IPS DF 19.7 (cell line): Measurements from ENCODE around the gene ECSIT.

Experiments
- DNase-seq: peaks from one replicate; pipeline ENCODE4 v3.0.0-alpha.2; 2013; ENCODE audit warnings: low read depth, low spot score

ECSIT gene

DNA sequence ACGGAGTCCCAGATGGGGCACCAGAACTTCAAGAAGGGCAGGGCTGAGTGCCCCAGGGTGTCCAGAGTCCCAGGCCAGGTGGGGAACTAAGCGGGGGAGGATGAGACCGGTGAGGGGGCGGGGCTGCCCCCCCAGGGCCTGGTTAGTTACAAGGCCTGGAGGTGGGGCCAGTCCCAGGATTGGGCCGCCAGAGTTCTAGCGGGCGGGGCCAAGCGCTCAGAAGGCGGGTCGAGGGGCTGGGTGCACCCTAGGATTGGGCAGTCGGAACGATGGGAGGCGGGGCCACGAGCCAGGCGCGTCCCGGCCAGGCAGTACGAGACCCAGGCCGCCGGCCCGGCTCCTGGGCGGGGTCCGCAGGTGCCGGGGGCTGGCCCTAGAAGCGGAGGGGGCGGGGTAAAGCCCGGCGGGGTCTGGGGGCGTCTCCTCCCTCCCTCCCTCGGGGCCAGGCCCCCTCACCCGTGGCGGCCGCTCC, 23.9 kb downstream of the ECSIT start:
- no peak for DNase-seq

DNA sequence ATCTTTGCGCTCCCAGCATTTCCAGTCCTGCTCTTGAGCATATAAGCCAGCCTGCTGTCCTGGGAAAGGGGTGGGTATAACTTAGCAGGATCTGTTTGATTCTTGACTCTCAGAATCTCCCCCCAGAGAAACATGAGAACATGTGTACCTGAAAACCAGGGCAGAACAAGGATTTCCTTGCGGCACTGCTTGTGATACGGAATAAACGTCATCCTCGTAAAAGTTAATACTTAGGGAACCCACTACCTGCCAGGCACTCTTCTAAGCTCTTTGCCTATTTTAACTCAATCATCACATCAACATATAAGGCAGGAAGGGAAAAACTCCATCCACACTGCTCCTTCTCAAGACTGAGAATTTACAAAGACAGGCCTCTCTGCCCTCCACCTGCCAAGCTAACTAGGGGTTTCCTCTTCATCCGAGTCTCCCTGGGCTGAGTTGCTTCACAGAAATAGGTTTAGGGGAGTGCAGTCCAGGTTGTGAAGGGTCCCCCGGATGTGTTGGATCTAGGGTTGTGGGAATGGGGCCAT, 24.4 kb downstream of the ECSIT start:
- DNase-seq, result no peak

GRCh38 chr19:11499890-11500420, 29.0 kb downstream of the ECSIT start:
- DNase-seq, result no peak

- no peak for DNase-seq
Measured at GRCh38 chr19:11499220-11499726, 29.7 kb downstream of the ECSIT start.

DNA sequence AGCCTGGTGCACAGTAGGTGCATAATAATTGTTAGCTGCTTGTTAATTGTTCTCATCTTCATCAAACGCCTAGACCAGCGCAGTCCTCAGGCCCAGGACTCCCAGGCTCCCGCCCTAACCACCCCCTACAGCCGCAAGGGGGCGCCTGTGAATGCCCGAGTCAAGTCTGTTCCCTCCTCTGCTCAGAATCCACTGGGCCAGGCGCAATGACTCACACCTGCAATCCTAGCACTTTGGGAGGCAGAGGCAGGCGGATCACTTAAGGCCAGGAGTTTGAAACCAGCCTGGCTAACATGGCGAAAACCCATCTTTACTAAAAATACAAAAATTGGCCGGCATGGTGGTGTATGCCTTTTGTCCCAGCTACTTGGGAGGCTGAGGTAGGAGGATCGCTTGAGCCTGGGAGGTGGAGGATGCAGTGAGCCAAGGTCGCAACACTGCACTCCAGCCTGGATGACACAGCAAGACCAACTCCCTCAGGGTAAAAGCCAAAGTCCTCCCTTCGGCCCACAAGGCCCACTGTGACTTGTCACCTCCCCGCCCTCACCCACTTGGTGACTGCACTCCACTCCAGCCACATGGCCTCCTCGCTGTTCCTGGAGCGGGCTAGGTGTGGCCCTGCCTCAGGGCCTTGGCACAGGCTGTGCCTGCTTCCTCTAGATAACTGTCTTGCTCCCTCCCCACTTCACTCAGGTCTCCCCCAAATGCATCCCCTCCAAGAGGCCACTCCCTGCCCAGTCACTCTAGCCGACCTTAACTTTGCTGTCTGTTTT, 32.4 kb downstream of the ECSIT start:
- no peak for DNase-seq

DNA sequence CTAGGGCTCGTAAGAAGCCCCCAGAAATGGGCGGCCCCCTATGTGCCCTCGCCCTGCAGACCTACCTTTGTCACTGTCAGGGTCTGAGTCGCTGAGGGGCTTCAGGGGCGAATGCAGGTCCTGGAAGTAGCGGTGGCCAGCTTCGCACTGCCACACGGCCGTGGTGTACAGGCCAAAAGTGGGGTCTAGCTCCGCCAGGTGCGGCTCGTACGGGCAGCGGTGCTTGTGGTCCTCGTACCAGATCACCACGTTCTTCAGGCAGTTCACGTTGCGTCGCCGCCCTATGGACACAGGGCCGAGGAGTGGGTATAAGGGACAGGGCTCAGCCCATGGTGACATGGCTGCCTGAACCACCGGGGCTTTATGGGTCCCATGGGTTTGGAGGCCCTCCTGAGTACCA, 33.0 kb downstream of the ECSIT start:
- no peak for DNase-seq

DNA sequence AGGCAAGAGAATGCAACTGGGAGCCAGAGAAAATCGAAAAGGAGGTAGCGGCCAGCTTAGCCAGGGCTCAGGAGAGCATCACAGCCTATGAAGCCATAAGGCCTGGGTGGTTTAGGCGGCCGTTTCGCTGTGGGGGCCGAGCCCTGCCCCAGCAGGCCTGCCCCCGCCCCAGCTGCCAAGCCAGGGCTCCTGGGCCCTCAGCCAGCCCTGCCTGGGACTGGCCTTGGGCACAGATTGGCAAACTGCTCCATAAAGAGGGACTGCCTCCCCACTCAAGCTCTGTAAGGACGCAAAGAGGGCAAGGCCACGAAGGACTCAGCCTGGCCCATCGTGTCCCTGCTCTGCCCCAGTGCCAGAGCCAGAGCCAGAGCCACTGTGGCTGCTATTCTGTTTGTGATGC, 33.5 kb downstream of the ECSIT start:
- DNase-seq, result no peak

DNA sequence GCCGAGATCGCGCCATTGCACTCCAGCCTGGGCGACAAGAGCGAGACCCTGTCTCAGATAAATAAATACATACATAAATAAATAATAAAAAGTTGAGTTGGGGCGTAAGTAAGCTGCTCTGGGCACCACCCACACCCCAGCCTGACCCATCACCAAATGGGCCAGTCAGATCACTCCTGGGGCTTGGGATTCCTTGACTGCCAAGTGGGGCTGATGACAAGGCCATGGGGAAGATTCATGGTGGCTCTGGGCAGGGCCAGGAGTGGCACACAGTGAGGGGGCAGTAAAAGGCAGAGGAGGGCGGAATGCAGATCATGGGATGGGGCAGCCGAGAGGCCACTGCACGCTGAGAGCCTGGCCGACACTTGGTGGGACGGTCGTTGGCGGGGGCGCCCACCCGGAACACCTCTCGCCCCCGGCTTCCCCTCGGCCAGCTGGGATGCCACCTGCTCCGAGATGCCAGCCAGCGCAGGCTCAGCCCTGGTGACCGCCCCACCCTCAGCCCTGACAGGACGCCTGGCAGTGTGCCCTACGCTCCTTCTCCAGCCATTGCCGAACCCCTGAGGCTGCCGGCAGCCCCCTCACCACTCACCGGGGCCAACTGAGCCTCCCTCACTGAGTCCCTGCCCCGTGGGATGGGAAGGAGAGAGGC, 34.2 kb downstream of the ECSIT start:
- no peak for DNase-seq

- DNase-seq, result no peak
Measured at GRCh38 chr19:11489378-11489777, 39.6 kb downstream of the ECSIT start.

GRCh38 chr19:11486661-11487503, 42.1 kb downstream of the ECSIT start:
- no peak for DNase-seq

- no peak for DNase-seq
Measured at GRCh38 chr19:11485245-11485837, 43.6 kb downstream of the ECSIT start.

GRCh38 chr19:11483366-11484111, 45.4 kb downstream of the ECSIT start:
- no peak for DNase-seq

- DNase-seq, result no peak
Measured at GRCh38 chr19:11482384-11483050, 46.4 kb downstream of the ECSIT start.

DNA sequence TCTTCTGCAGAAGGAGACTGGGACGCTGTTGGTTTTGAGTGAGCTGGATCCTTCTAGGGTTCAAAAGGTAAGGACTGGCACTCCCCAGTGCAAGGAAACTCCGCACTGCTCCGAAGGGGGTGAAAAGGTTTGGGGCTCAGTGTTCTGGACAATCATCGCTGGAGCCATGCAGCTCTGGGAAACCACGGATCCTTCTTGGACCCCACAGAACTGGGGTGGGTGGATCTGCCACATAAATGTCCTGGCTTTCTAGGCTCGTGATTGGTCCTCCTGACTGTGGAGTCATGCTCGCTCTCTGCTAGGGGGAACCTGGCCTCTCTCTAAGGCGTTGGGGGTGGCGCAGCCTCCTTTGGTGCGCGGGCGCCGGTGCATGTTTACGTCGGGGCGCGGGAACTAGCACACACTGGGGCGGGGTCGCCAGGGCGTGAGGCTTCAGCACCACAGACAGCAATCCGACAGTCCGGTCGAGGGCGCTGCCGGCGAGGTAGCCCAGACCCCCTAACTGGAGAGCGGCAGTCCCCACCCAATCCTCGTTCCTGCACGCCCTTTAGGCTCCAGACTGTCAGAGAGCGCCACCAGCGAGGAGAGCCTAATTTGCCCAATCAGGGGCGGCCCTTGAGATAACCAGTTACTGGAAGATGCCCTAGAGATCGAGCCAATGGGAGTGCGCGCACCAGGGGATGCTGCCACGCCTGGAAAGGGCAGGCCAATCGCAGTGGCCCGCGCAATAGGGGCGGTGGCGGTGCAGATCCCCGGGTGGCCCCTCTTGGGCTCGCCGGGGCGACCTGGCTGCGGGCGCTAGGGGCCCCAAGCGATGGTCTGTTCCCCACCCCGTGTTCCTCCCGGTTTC, 47.2 kb downstream of the ECSIT start:
- DNase-seq, result no peak

GRCh38 chr19:11480715-11481533, 48.0 kb downstream of the ECSIT start, which contains the start of gene ELAVL3:
Gene ELAVL3, minus strand, starts transcription at chr19:11481046. Its CDS starts 438 bp downstream, at chr19:11480608.
- no peak for DNase-seq

GRCh38 chr19:11479898-11480714, 48.8 kb downstream of the ECSIT start:
- no peak for DNase-seq
